CD4-positive, alpha-beta T cell treated with Interleukin-15 for 1 hour (primary cell): ENCODE results near the gene CXCR1.
"Not testable (repeated sequence)": the region's sequence is repeated elsewhere in the genome, so short reads cannot be mapped to it uniquely, and the experiment has no call there.

Experiments used
- DNase-seq: peaks from one replicate; pipeline ENCODE4 v3.0.0-alpha.2; 2020

The CXCR1 gene

GRCh38 chr2:218166791-218167190 lies at the start of gene CXCR1:
CXCR1 (minus strand) TSS chr2:218166962; CDS start chr2:218165211, 1,751 bp downstream.
- DNase-seq: peak; percentile 60

GRCh38 chr2:218216336-218216673 lies 49.5 kb upstream of the CXCR1 start:
- no peak for DNase-seq

DNA sequence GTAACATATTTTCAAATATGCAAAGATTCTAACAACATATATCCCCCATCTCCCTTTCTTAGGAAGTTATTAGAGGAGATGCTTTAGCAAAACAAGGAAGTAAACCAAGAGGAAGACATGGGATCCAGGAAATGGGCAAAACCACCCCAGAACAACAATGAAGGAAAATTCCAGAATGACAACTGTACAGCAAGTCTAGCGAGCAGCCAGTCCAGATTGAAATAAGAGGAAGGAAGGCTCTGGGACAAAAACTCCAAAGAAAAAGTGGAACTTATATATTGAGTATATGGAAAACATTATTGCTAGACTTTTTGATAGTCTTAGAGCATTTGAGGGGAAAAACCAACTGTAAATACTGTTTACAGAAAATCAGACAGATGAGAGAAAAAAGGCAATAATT lies 47.4 kb upstream of the CXCR1 start:
- no peak for DNase-seq

DNA sequence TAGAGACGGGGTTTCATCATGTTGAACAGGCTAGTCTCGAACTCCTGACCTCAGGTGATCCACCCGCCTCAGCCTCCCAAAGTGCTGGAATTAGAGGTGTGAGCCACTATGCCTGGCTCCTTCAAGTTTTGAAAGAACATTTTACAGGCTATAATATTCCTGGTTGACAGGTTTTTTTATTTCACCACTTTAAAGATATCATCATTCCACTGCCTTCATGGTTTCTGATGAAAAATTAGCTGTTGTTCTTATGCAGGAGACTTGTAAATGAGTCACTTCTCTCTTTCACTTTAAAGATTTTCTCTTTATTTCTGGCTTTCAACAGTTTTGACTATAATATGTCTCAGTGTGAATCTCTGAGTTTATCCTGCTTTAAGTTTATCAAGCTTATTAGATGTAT lies 42.3 kb upstream of the CXCR1 start:
- DNase-seq: no peak

DNA sequence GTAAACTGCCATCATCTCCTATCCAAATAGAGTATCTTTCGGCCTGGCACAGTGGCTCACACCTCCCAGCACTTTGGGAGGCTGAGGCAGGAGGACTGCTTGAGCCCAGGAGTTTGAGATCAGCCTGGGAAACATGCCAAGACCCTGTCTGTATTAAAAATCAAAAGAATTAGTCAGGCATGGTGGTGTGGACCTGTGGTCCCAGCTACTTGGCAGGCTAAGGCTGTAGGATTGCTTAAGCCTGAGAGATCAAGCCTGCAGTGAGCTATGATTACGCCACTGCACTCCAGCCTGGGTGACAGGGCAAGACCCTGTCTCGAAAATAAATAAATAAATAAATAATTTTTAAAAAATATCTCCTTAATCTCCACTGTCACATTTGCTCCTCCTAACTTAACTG lies 35.5 kb upstream of the CXCR1 start:
- DNase-seq: no peak

DNA sequence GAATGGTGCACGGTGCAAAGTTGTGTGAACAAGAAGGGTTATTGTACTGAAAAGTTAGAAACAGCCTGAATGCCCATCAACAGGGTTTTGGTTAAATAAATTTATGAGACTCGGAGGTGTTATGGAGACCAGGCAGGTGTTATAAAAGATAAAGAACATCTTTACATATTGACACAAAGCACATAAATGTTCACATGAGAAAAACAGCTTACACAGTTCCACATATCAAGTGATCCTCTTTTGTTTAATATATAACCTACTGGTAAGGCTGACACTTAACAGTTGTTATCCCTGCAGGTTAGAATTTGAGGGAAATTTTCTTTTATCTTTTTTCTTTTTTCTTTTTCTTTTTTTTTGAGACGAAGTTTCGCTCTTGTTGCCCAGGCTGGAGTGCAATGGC lies 30.2 kb upstream of the CXCR1 start:
- no peak for DNase-seq

GRCh38 chr2:218194880-218195279 lies 28.1 kb upstream of the CXCR1 start:
- no peak for DNase-seq

- no peak for DNase-seq
These were observed 26.9 kb upstream of the CXCR1 start for GRCh38 chr2:218193701-218194100.

- DNase-seq: no peak
These were observed 26.2 kb upstream of the CXCR1 start for GRCh38 chr2:218192902-218193430.

DNA sequence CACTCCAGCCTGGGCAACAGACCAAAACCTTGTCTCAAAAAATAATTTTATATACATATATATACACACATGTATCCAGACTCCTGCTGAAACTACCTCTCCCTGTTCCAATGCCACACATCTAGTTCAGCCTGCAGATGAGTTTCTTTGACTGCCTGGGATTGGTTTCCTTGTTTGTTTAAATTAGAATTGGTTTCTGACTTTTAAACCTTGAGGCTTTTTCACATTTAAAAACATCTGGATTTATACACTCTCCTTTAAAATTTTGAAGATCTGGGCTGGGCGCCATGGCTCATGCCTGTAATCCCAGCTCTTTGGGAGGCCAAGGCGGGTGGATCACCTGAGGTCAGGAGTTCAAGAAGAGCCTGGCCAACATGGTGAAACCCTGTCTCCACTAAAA lies 21.8 kb upstream of the CXCR1 start:
- no peak for DNase-seq

GRCh38 chr2:218187296-218188015 lies 20.7 kb upstream of the CXCR1 start:
- no peak for DNase-seq

DNA sequence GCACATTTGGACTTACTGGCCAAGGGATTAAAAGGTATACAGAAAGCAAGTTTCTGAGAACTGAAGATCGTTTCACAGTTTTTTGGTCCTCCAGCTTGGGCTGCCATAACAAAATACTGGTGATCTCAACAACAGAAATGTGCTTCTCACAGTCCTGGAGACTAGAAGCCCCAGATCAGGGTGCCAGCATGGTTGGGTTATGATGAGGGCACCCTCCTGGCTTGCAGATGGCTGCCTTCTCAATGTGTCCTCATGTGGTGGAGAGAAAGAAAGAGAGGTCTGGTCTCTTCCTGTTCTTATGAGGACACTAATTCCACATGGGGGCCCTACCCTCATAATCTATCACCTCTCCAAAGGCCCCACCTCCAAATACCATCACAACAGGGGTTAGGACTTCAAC lies 20.1 kb upstream of the CXCR1 start:
- DNase-seq: no peak

- peak; percentile 73 for DNase-seq
These were observed 19.6 kb upstream of the CXCR1 start for GRCh38 chr2:218186355-218186766.

DNA sequence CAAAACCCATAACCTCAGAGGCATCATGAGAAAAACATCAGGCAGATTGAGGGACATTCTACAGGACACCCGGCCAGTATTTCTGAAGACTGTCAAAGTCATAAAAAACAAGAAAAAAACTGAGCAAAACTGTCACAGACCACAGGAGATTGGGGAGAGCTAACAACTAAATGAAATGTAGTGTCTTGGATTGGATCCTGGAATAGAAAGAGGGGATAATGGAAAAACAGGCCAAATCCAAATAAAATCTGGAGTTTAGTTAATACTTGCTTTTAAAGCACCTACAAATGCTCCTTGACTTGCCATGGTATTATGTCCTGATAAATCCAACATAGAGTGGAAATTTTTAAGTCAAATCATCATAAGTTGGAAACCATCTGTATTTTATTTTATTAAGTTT lies 17.6 kb upstream of the CXCR1 start:
- DNase-seq: no peak

- no peak for DNase-seq
These were observed 13.8 kb upstream of the CXCR1 start for GRCh38 chr2:218180467-218181114.

- no peak for DNase-seq
These were observed 13.0 kb upstream of the CXCR1 start for GRCh38 chr2:218179782-218180181.

GRCh38 chr2:218172845-218173244 lies 6.1 kb upstream of the CXCR1 start:
- no peak for DNase-seq

DNA sequence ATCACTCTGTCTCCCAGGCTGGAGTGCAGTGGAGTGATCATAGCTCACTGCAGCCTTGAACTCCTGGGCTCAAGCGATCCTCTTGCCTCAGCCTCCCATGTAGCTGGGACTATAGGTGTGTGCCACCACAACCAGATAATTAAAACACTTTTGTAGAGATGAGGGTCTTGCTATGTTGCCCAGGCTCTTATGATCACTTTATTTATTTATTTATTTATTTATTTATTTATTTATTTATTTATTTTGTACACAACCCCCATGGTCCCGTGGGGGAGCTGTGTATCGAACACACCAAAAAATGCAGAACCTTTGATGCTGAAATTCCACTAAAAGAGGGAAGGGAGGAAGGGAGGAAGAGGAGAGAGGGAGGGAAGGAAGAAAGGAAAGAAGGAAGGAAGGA lies 5.0 kb upstream of the CXCR1 start:
- DNase-seq: not testable (repeated sequence)

DNA sequence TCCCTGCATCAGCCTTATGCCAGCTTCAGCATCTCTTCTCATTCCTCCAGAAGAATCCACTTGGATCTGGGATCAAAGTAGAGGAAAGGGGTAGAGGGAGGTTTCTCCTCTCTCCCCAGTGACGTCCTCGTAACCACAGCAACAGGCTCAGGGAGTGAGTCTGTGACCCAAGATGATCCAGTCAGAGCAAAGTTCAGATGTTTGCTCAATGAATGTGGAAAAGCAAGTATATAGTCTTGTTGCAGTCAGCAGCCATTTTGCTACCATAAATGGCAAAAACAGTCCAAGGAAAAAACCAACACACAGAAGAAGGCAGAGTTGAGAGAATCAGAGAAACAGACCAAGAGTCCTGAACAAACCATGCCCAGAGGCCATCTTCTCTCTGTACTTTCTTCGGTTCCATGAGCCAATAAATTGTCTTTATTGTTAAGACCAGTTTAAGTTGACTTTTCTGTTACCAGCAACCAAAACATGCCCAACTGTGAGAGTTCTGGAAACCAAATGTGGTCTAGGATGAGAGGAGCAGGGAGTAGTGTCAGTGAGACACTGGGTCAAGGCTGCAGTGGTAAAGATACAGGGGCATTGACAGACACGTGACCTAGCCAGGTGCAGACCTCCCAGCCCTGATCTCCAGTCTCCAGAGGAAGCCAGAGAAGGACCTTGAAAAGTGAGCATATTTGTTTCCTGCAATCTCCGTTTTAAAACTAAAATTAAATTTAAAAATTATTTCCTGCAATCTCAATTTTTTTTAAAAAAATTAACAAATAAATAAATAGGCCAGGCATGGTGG lies 3.2 kb upstream of the CXCR1 start:
- no peak for DNase-seq

- DNase-seq: peak; percentile 68
These were observed 2.1 kb upstream of the CXCR1 start for GRCh38 chr2:218168635-218169462.

DNA sequence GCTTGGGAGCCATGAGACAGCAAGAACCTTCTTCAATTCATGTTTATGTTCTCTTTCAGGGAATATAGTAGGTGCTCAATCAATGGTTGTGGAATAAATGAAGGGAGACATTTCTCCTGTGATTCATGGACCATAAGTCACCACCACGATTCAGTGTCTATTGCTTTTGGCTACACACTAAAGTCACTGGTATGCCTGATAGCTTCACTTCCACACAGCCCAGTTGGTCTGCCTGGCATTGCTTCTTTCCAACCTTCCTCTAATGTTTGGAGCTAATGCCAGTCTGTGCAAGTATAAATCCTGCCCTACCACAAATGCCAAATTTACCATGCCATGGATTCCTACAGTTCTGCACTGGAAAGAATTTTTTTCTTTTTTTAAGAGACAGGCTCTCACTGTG lies 1.3 kb upstream of the CXCR1 start:
- no peak for DNase-seq

DNA sequence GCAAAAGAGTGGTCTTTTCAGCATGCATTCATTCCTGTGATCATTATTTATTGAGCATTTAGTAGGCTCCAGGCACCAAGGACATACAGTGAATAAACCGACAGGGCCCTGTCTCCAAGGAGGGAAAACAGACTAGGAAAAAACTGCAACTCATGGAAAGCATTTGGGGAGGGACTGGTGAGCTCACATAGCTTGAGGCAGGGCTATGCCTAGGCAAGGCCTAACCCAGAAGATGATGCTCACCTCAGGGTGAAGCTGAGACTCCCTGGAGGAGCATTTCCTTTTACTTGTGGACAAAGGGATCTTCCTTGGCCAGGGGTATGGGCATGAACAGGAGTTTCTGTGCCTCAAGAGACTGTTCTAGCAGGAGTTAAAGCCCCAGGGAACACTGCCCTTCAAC lies 3.9 kb downstream of the CXCR1 start:
- no peak for DNase-seq

GRCh38 chr2:218161644-218162043 lies 5.1 kb downstream of the CXCR1 start:
- DNase-seq: no peak
